ENCODE measurements around the gene NUAK2. TPM values are rescaled to one million over a fixed set of nuclear protein-coding genes. Genes with fewer than 3 reads are reported as not detected.
A peak's percentile ranks its signal among the peaks of the same experiment; 100 is the strongest.

NUAK2 gene
- total RNA-seq, 1 experiment from 2014 or later = 25.7 TPM

DNA sequence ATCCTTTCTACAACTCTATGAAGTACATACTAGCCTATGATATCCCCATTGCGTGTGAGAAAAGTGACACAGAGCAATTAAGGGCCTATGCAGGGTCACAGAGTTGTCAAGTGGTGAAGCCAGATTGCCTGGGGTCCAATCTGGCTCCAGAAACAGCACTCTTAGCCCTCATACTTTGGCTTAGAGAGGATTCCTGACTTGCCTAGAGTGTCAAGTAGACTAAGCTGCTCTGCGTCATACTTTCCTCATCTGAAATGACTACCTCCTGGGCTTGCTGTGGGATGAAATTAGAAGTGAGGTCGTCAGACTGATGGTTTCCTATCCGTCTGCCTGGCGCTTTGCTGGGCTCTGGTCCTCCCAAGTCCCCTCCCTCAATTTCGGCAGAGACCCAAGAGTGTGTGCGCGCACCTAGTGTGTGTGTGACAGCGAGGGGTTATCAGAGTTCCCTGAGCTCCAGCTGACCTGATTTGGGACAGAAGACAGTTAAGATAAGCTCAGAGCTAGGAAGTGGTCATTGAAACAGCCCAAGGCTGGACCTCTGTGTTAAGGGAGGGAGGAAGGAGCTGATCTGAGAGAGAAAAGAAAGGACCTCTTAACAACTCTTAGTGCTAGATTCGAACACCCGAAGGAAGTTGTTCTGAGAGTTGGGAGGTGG lies 5.4 kb upstream of the NUAK2 start:
- H3K9me3 Mint-ChIP-seq (ENCODE audit: unreplicated experiment) = no peaks in the 10 kb centered on the region
- ChIA-PET CTCF (interaction anchor here (0.9 to 8.9 kb wide), 3 partner anchors 42 to 65 kb away, joined by 3 to 341 read pairs (median 8); no protein-coding TSS in a partner anchor), POLR2A (no interaction called here)
- Histone ChIP-seq H3K27me3 (replicated peaks; ENCODE audit: control insufficient read depth, insufficient read depth, low read length) (no peaks in the 10 kb centered on the region), H3K36me3 (ENCODE audit: control insufficient read depth, insufficient read depth, low read length) (no peaks in the 10 kb centered on the region), H3K4me1 (peaks cover 16% of the 10 kb centered on the region), H3K4me3 (ENCODE audit: low read depth, low read length) (no peak overlapping the region), H3K9me3 (no peaks in the 10 kb centered on the region)
- no peak overlapping the region for H3K27ac Mint-ChIP-seq (ENCODE audit: unreplicated experiment)
- H3K36me3 Mint-ChIP-seq (ENCODE audit: insufficient read depth, unreplicated experiment) = peaks cover 3% of the 10 kb centered on the region
- no peak for DNase-seq
- H3K4me3 Mint-ChIP-seq (ENCODE audit: unreplicated experiment) = no peak overlapping the region
- BruUV-seq (replicated peaks) = no TSS peak
- no peaks in the 10 kb centered on the region for H3K27me3 Mint-ChIP-seq (ENCODE audit: insufficient read depth, unreplicated experiment)
- TF ChIP-seq, protein P1, sequence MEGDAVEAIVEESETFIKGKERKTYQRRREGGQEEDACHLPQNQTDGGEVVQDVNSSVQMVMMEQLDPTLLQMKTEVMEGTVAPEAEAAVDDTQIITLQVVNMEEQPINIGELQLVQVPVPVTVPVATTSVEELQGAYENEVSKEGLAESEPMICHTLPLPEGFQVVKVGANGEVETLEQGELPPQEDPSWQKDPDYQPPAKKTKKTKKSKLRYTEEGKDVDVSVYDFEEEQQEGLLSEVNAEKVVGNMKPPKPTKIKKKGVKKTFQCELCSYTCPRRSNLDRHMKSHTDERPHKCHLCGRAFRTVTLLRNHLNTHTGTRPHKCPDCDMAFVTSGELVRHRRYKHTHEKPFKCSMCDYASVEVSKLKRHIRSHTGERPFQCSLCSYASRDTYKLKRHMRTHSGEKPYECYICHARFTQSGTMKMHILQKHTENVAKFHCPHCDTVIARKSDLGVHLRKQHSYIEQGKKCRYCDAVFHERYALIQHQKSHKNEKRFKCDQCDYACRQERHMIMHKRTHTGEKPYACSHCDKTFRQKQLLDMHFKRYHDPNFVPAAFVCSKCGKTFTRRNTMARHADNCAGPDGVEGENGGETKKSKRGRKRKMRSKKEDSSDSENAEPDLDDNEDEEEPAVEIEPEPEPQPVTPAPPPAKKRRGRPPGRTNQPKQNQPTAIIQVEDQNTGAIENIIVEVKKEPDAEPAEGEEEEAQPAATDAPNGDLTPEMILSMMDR (IDR thresholded peaks at IDR 0.05; ENCODE audit: insufficient read depth in 1 of 2, low read depth in 1 of 2, low read length in 1 of 2, severe bottlenecking in 1 of 2, unreplicated experiment in 1 of 2) = no peak
- peaks cover 17% of the 10 kb centered on the region for H3K4me1 Mint-ChIP-seq (ENCODE audit: low read depth, unreplicated experiment)
- intact Hi-C loops (cut with micrococcal nuclease; ENCODE audit: unreplicated experiment) = no loop called here

DNA sequence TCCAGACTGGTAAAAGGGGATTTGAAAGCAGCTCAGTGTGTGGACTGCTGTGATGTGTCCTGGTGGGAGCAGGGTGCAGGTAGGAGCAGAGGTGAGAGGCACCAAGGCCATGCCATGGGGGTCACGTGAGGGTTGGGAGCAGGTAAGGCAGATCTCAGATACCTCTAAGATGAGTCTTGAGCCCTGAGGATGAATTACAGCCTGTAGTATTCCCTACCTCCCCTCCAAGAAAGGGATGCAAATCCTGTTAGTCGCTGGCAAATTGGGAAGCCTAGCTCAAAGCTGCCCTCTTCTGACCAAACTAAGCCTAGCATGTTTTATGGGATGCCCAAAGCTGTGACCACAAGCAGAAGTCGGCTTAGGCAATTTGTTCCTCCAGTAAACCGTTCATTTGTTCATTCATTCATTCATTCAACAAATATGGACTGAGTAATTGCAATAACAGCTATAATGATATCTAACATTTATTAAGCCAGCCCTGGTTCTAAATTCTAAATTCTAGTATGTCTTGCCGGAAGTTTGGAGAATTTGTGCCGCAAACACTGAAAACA lies 3.9 kb upstream of the NUAK2 start:
- Mint-ChIP-seq H3K27me3 (ENCODE audit: insufficient read depth, unreplicated experiment) (no peaks in the 10 kb centered on the region), H3K36me3 (ENCODE audit: insufficient read depth, unreplicated experiment) (peaks cover 18% of the 10 kb centered on the region), H3K4me3 (ENCODE audit: unreplicated experiment) (no peak overlapping the region), H3K4me1 (ENCODE audit: low read depth, unreplicated experiment) (peaks cover 17% of the 10 kb centered on the region), H3K27ac (ENCODE audit: unreplicated experiment) (peak overlapping the region; percentile 57), H3K9me3 (ENCODE audit: unreplicated experiment) (no peaks in the 10 kb centered on the region)
- CTCF ChIA-PET = interaction anchor here (0.5 to 8.9 kb wide), 25 partner anchors 8 to 1287 kb away, joined by 3 to 341 read pairs (median 4); partner anchors contain the start of gene TMCC2
- Histone ChIP-seq H3K4me1 (peaks cover 18% of the 10 kb centered on the region), H3K27me3 (replicated peaks; ENCODE audit: control insufficient read depth, insufficient read depth, low read length) (no peaks in the 10 kb centered on the region), H3K4me3 (ENCODE audit: low read depth, low read length) (no peak overlapping the region), H3K9me3 (no peaks in the 10 kb centered on the region), H3K36me3 (ENCODE audit: control insufficient read depth, insufficient read depth, low read length) (no peaks in the 10 kb centered on the region)
- no TSS peak for BruUV-seq (replicated peaks)
- peak; percentile 76 to 88 for DNase-seq
- intact Hi-C loops (cut with micrococcal nuclease; ENCODE audit: unreplicated experiment) = loop anchor here (1.0 to 2.0 kb wide), 2 partner anchors 52 to 97 kb away; no protein-coding TSS in a partner anchor
- TF ChIP-seq, protein P1 (IDR thresholded peaks at IDR 0.05; ENCODE audit: insufficient read depth in 1 of 2, low read depth in 1 of 2, low read length in 1 of 2, severe bottlenecking in 1 of 2, unreplicated experiment in 1 of 2) = peak; percentile 77 to 86
- POLR2A ChIA-PET = interaction anchor here (0.6 to 1.9 kb wide), 5 partner anchors 27 to 96 kb away, joined by 3 to 12 read pairs (median 5); no protein-coding TSS in a partner anchor

DNA sequence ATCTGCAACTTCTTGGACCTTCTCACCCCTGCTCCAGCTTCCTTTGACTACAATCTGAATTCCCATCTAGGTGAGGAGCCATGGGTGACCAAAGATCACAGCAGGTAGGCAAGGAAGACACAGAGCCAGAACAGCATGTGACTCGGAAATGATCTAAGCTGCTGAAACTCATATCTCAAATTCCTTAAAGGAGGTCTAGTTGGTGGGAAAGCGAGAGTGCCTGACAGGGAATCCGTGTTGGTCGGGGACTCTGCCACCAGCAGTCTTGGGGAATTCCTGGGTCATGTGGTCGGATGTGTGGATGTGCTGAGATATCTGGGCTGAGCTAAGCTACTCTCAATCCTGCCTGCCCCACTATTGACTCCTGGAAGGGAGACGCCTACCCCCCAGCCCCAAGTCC lies 3.2 kb upstream of the NUAK2 start:
- Histone ChIP-seq H3K4me3 (ENCODE audit: low read depth, low read length) (no peak overlapping the region), H3K36me3 (ENCODE audit: control insufficient read depth, insufficient read depth, low read length) (no peaks in the 10 kb centered on the region), H3K4me1 (peaks cover 18% of the 10 kb centered on the region), H3K9me3 (no peaks in the 10 kb centered on the region), H3K27me3 (replicated peaks; ENCODE audit: control insufficient read depth, insufficient read depth, low read length) (no peaks in the 10 kb centered on the region)
- Mint-ChIP-seq H3K9me3 (ENCODE audit: unreplicated experiment) (no peaks in the 10 kb centered on the region), H3K27ac (ENCODE audit: unreplicated experiment) (peak overlapping the region; percentile 57), H3K27me3 (ENCODE audit: insufficient read depth, unreplicated experiment) (no peaks in the 10 kb centered on the region), H3K36me3 (ENCODE audit: insufficient read depth, unreplicated experiment) (peaks cover 25% of the 10 kb centered on the region), H3K4me3 (ENCODE audit: unreplicated experiment) (no peak overlapping the region), H3K4me1 (ENCODE audit: low read depth, unreplicated experiment) (peaks cover 19% of the 10 kb centered on the region)
- BruUV-seq (replicated peaks) = no TSS peak
- DNase-seq = peak in 1 of 2 experiments; percentile 30
- POLR2A ChIA-PET = interaction anchor here (0.6 to 1.9 kb wide), 7 partner anchors 23 to 95 kb away, joined by 3 to 12 read pairs (median 5); no protein-coding TSS in a partner anchor
- TF ChIP-seq, protein P1 (IDR thresholded peaks at IDR 0.05; ENCODE audit: insufficient read depth in 1 of 2, low read depth in 1 of 2, low read length in 1 of 2, severe bottlenecking in 1 of 2, unreplicated experiment in 1 of 2) = no peak
- CTCF ChIA-PET = interaction anchor here (0.6 to 8.9 kb wide), 25 partner anchors 8 to 237 kb away, joined by 3 to 341 read pairs (median 4); partner anchors contain the start of gene TMCC2
- intact Hi-C loops (cut with micrococcal nuclease; ENCODE audit: unreplicated experiment) = loop anchor here (1.0 to 2.0 kb wide), 2 partner anchors 51 to 96 kb away; no protein-coding TSS in a partner anchor
